Pancreas (tissue), 10 donors: ENCODE data around the gene PPIG. TPM values are rescaled to one million over a fixed set of nuclear protein-coding genes. Genes with fewer than 3 reads are reported as not detected.
A peak's percentile ranks its signal among the peaks of the same experiment; 100 is the strongest.

Source experiments
- ATAC-seq, 4 donors: fragments of 200-7000 bp; cut with Tn5 transposase; one replicate each; pipeline versions ENCODE4 v1.8.0 to v1.9.1; 2020; ENCODE audit warnings: mild to moderate bottlenecking in 4 of 4, moderate library complexity in 4 of 4
- DNase-seq, 6 donors: peaks; one replicate each; pipeline ENCODE4 v3.0.0-alpha.2; 2020
- FAIRE-seq: peaks from 2 replicates; lab custom pipeline; 2012; peaks lifted over from hg19 to GRCh38; lab: Jason Lieb, UNC
- H3K27ac ChIP-seq, 4 donors: fragments of 200-600 bp; sonication (generic); 1 replicate in 3 of 4; 2 replicates in 1 of 4; pipeline versions ENCODE4 v1.5.0 to v1.8.0; 2020
- H3K27me3 ChIP-seq, 4 donors: fragments of 200-600 bp; one replicate each; pipeline ENCODE4 v1.8.0; 2021
- H3K36me3 ChIP-seq, 3 donors: fragments of 200-600 bp; sonication (generic) in 1 of 3; one replicate each; pipeline versions ENCODE4 v1.5.0 to v1.8.0; 2020 to 2021
- H3K4me1 ChIP-seq, 3 donors: fragments of 200-600 bp; one replicate each; pipeline ENCODE4 v1.8.0; 2021
- H3K4me3 ChIP-seq, 4 donors: fragments of 200-600 bp; sonication (generic) in 2 of 4; one replicate each; pipeline versions ENCODE4 v1.5.0 to v1.8.0; 2020 to 2021
- H3K9me3 ChIP-seq, 4 donors: fragments of 200-600 bp; one replicate each; pipeline ENCODE4 v1.8.0; 2021
- CTCF ChIP-seq, 4 donors: fragments of 200-600 bp; sonication (generic) in 3 of 4; IDR thresholded peaks; one replicate each; pipeline versions ENCODE4 v1.5.0 to v1.8.0; 2021; ENCODE audit warnings: antibody characterized with exemption in 4 of 4
- WGBS, 2 donors: extraction: QIAGEN DNeasy Blood & Tissue Kit; methylation state at CpG; one replicate each; pipeline ENCODE4 v1.1.7; 2013; 5-methylcytosine and 5-hydroxymethylcytosine counted together
- intact Hi-C, 3 donors: fragments of 100-400 bp; cut with DNase I; formaldehyde crosslinking; loops; one replicate each; pipeline versions ENCODE4 v1.11.1 to v1.14.2; 2022
- polyA plus RNA-seq, 2 donors: library from polyadenylated mRNA; stranded (reverse); fragments of 200-250 nt; gene quantifications; one replicate each; pipeline ENCODE4 v1.2.3, GENCODE V29; 2013
- total RNA-seq, 6 donors: library from RNA; stranded (reverse); fragmentation: NEBNext Ultra II Directional in 4 of 6; extraction: Animal tissue kit (Norgen Biotek cat#: 25700) in 4 of 6; gene quantifications; one replicate each; pipeline versions ENCODE4 v1.2.1 to v1.2.4, GENCODE V29; 2021 to 2023
- donor health status: healthy with polysubstance abuse.
- donor health status: DM: no; HTN: no; CAD: no; lungs with moderate emphysema.
- donor health status: DM: no; HTN: no; CAD: no.
- donor health status: control.
- donor health status: control.
- donor health status: Bipolar disorder and iron deficiency.
- donor health status: DM: yes; HTN: yes; CAD: no.
- donor health status: DM: no; HTN: no; CAD: no.
- donor health status: DM: no; HTN: no; CAD: no.
- donor health status: DM: yes; HTN: yes; CAD: no.

Gene PPIG
- total and polyA plus RNA-seq, 8 donors: 17.0 to 30.0 (median 22.2) TPM

GRCh38 chr2:169623235-169623634, 39.1 kb downstream of the PPIG start:
- DNase-seq (no peak), ATAC-seq (no peak), FAIRE-seq (no peak)
- H3K27me3 ChIP-seq: no peaks in the 10 kb centered on the region
- no peak overlapping the region for H3K27ac ChIP-seq
- H3K9me3 ChIP-seq: no peaks in the 10 kb centered on the region
- no peak overlapping the region for H3K4me3 ChIP-seq
- WGBS, 2 donors: 82 to 85% methylated on average over 4 of the region's 4 CpGs
- intact Hi-C loops: no loop called here
- no peak for TF ChIP-seq CTCF (IDR thresholded peaks at IDR 0.05)
- H3K36me3 ChIP-seq: peaks cover 0 to 9% (median 4%) of the 10 kb centered on the region in 3 donors
- no peaks in the 10 kb centered on the region for H3K4me1 ChIP-seq

GRCh38 chr2:169625781-169626180, 41.6 kb downstream of the PPIG start:
- FAIRE-seq: no peak
- H3K9me3 ChIP-seq: no peaks in the 10 kb centered on the region
- H3K27ac ChIP-seq: no peak overlapping the region
- H3K27me3 ChIP-seq: no peaks in the 10 kb centered on the region
- no peak for ATAC-seq
- 67 to 83% methylated on average over 3 of the region's 3 CpGs for whole genome bisulfite sequencing, 2 donors
- DNase-seq: no peak
- H3K4me3 ChIP-seq: no peak overlapping the region
- H3K4me1 ChIP-seq: no peaks in the 10 kb centered on the region
- peaks cover 0 to 9% (median 4%) of the 10 kb centered on the region in 3 donors for H3K36me3 ChIP-seq
- TF ChIP-seq CTCF (IDR thresholded peaks at IDR 0.05): no peak
- intact Hi-C loops: no loop called here

- DNase-seq: no peak
- Histone ChIP-seq H3K36me3 (peaks cover 0 to 36% (median 19%) of the 10 kb centered on the region in 3 donors), H3K4me1 (peaks cover 9 to 16% (median 14%) of the 10 kb centered on the region in 3 donors), H3K4me3 (no peak overlapping the region), H3K27ac (no peak overlapping the region), H3K9me3 (no peaks in the 10 kb centered on the region), H3K27me3 (no peaks in the 10 kb centered on the region)
- intact Hi-C loops: no loop called here
- WGBS, 2 donors: 97% methylated on average over 8 of the region's 8 CpGs
- TF ChIP-seq CTCF (IDR thresholded peaks at IDR 0.05): no peak
- no peak for FAIRE-seq
- ATAC-seq: no peak
These were observed 52.4 kb downstream of the PPIG start for GRCh38 chr2:169636440-169637097.

- intact Hi-C loops: no loop called here
- H3K9me3 ChIP-seq: no peaks in the 10 kb centered on the region
- FAIRE-seq (no peak), DNase-seq (no peak), ATAC-seq (no peak)
- 92 to 96% methylated on average over 3 of the region's 3 CpGs for WGBS, 2 donors
- H3K27me3 ChIP-seq: no peaks in the 10 kb centered on the region
- H3K4me1 ChIP-seq: peaks cover 9 to 19% (median 16%) of the 10 kb centered on the region in 3 donors
- H3K4me3 ChIP-seq: no peak overlapping the region
- no peak for TF ChIP-seq CTCF (IDR thresholded peaks at IDR 0.05)
- peaks cover 0 to 29% (median 14%) of the 10 kb centered on the region in 3 donors for H3K36me3 ChIP-seq
- H3K27ac ChIP-seq: no peak overlapping the region
These were observed 53.5 kb downstream of the PPIG start for GRCh38 chr2:169637620-169638019.

GRCh38 chr2:169640104-169640503, 56.0 kb downstream of the PPIG start:
- DNase-seq: no peak
- 47 to 60% methylated on average over 2 of the region's 2 CpGs for WGBS, 2 donors
- intact Hi-C loops: no loop called here

More at GRCh38 chr2:169640104-169640503, 56.0 kb downstream of the PPIG start:
- FAIRE-seq (no peak), ATAC-seq (no peak)
- Histone ChIP-seq H3K27ac (peak overlapping the region in 1 of 4 donors; percentile 5), H3K4me3 (no peak overlapping the region), H3K27me3 (no peaks in the 10 kb centered on the region), H3K4me1 (peaks cover 9 to 19% (median 16%) of the 10 kb centered on the region in 3 donors), H3K36me3 (peaks cover 0 to 21% (median 0%) of the 10 kb centered on the region in 3 donors), H3K9me3 (no peaks in the 10 kb centered on the region)
- TF ChIP-seq CTCF (IDR thresholded peaks at IDR 0.05): no peak
